K562 (cell line): ENCODE measurements around the gene MMP2. TPM values are rescaled to one million over a fixed set of nuclear protein-coding genes. Genes with fewer than 3 reads are reported as not detected.

Experiments used
- GABPA ChIP-seq: fragments of 200-800 bp; sonication (Bioruptor generic); conservative IDR thresholded peaks from 2 replicates; pipeline ENCODE4 v1.6.1; 2016; ENCODE audit warnings: low read depth, missing genetic modification characterization, missing compliant biosample characterization
- HDAC6 ChIP-seq: IDR thresholded peaks from 2 replicates; pipeline ENCODE4 v1.6.1; 2012; ENCODE audit warnings: low read depth, mild to moderate bottlenecking, control low read depth, inconsistent platforms, low read length, moderate library complexity
- L3MBTL2 ChIP-seq: fragments of 450-650 bp; IDR thresholded peaks from 2 replicates; pipeline ENCODE4 v1.6.1; 2016; ENCODE audit warnings: mild to moderate bottlenecking, moderate library complexity
- SPI1 ChIP-seq: IDR thresholded peaks from 2 replicates; pipeline ENCODE4 v1.6.1; 2011; ENCODE audit warnings: low read depth, low read length, control low read depth, borderline replicate concordance
- polyA plus RNA-seq, 8 experiments: library from polyadenylated mRNA; depleted of rRNA in 4 of 8; stranded (reverse) in 5 of 8; unstranded in 3 of 8; fragments of >200 nt; fragmentation: Nextera tagmentation in 2 of 8; fragmentation: Illumina TruSeq in 1 of 8; extraction: Ambion mirVana in 2 of 8; extraction: Trizol in 1 of 8; gene quantifications; 2 replicates each; pipeline versions ENCODE4 v1.2.1 to v1.2.3, GENCODE V29; 2011 to 2014; ENCODE audit warnings: inconsistent platforms in 1 of 8, missing spikeins in 1 of 8
- total RNA-seq, 7 experiments: library from RNA; depleted of rRNA in 6 of 7; stranded (reverse); fragments of >200 nt in 6 of 7; fragmentation: Illumina TruSeq in 2 of 7; extraction: Trizol in 2 of 7; gene quantifications; 2 replicates each; pipeline versions ENCODE4 v1.2.1 to v1.2.3, GENCODE V29; 2011 to 2021; ENCODE audit warnings: low replicate concordance in 1 of 7
- TF ChIP-seq, protein P1 (sequence below): fragments of 450-650 bp; IDR thresholded peaks from 2 replicates; pipeline ENCODE4 v1.6.1; 2016; ENCODE audit warnings: mild to moderate bottlenecking, moderate library complexity
- TF ChIP-seq, protein P2 (sequence below): fragments of 250-450 bp; sonication (Bioruptor Pico); IDR thresholded peaks from 2 replicates; pipeline ENCODE4 v1.5.0; 2020; ENCODE audit warnings: mild to moderate bottlenecking
- TF ChIP-seq, protein P3 (sequence below): fragments of 200-800 bp; sonication (Bioruptor generic); IDR thresholded peaks from 2 replicates; pipeline ENCODE4 v1.6.1; 2017; ENCODE audit warnings: missing genetic modification characterization, missing compliant biosample characterization
- TF ChIP-seq, protein P4 (sequence below): sonication (generic); IDR thresholded peaks from 2 replicates; pipeline ENCODE4 v1.6.1; 2016
- TF ChIP-seq, protein P5 (sequence below): fragments of 250-450 bp; sonication (Bioruptor Pico); IDR thresholded peaks from 2 replicates; pipeline ENCODE4 v1.8.0; 2021; ENCODE audit warnings: moderate library complexity, mild to moderate bottlenecking, inconsistent platforms

Gene MMP2
- total and polyA plus RNA-seq, 9 of the 15 experiments (the other 6 are each of a cell fraction or from before 2014, with no cell fraction given): 0.05 to 0.53 TPM; not detected in 7

DNA sequence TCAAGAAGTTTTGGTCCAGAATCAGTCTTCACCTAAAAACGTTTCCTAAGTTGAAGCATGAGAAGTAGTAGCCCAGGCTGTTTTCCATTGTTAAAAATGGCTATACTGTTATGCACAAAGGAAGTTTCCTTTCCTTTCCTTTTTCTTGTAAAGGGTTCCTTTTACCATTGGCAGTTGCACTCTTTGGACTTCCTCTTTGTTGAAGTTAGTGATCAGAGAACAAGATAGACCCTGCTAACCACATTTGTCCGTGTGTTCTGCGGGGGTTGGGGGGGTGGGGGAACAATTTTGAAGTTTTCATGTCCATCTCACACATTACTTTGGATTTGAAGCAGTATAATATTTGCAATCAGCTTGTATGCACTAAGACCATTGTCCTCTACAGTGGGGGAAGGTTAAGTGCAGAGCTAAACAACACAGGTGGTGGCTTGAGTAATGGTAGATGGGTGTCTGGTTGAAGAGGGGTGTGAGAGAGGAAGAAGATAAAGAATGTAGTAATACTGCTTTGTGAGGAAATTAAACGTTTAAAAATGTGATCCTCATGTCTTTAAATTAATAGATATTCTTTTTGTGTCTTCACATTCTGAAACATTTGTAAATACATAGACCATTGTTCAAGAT, 31.3 kb downstream of the MMP2 start (continued):
- TF ChIP-seq, protein P1, sequence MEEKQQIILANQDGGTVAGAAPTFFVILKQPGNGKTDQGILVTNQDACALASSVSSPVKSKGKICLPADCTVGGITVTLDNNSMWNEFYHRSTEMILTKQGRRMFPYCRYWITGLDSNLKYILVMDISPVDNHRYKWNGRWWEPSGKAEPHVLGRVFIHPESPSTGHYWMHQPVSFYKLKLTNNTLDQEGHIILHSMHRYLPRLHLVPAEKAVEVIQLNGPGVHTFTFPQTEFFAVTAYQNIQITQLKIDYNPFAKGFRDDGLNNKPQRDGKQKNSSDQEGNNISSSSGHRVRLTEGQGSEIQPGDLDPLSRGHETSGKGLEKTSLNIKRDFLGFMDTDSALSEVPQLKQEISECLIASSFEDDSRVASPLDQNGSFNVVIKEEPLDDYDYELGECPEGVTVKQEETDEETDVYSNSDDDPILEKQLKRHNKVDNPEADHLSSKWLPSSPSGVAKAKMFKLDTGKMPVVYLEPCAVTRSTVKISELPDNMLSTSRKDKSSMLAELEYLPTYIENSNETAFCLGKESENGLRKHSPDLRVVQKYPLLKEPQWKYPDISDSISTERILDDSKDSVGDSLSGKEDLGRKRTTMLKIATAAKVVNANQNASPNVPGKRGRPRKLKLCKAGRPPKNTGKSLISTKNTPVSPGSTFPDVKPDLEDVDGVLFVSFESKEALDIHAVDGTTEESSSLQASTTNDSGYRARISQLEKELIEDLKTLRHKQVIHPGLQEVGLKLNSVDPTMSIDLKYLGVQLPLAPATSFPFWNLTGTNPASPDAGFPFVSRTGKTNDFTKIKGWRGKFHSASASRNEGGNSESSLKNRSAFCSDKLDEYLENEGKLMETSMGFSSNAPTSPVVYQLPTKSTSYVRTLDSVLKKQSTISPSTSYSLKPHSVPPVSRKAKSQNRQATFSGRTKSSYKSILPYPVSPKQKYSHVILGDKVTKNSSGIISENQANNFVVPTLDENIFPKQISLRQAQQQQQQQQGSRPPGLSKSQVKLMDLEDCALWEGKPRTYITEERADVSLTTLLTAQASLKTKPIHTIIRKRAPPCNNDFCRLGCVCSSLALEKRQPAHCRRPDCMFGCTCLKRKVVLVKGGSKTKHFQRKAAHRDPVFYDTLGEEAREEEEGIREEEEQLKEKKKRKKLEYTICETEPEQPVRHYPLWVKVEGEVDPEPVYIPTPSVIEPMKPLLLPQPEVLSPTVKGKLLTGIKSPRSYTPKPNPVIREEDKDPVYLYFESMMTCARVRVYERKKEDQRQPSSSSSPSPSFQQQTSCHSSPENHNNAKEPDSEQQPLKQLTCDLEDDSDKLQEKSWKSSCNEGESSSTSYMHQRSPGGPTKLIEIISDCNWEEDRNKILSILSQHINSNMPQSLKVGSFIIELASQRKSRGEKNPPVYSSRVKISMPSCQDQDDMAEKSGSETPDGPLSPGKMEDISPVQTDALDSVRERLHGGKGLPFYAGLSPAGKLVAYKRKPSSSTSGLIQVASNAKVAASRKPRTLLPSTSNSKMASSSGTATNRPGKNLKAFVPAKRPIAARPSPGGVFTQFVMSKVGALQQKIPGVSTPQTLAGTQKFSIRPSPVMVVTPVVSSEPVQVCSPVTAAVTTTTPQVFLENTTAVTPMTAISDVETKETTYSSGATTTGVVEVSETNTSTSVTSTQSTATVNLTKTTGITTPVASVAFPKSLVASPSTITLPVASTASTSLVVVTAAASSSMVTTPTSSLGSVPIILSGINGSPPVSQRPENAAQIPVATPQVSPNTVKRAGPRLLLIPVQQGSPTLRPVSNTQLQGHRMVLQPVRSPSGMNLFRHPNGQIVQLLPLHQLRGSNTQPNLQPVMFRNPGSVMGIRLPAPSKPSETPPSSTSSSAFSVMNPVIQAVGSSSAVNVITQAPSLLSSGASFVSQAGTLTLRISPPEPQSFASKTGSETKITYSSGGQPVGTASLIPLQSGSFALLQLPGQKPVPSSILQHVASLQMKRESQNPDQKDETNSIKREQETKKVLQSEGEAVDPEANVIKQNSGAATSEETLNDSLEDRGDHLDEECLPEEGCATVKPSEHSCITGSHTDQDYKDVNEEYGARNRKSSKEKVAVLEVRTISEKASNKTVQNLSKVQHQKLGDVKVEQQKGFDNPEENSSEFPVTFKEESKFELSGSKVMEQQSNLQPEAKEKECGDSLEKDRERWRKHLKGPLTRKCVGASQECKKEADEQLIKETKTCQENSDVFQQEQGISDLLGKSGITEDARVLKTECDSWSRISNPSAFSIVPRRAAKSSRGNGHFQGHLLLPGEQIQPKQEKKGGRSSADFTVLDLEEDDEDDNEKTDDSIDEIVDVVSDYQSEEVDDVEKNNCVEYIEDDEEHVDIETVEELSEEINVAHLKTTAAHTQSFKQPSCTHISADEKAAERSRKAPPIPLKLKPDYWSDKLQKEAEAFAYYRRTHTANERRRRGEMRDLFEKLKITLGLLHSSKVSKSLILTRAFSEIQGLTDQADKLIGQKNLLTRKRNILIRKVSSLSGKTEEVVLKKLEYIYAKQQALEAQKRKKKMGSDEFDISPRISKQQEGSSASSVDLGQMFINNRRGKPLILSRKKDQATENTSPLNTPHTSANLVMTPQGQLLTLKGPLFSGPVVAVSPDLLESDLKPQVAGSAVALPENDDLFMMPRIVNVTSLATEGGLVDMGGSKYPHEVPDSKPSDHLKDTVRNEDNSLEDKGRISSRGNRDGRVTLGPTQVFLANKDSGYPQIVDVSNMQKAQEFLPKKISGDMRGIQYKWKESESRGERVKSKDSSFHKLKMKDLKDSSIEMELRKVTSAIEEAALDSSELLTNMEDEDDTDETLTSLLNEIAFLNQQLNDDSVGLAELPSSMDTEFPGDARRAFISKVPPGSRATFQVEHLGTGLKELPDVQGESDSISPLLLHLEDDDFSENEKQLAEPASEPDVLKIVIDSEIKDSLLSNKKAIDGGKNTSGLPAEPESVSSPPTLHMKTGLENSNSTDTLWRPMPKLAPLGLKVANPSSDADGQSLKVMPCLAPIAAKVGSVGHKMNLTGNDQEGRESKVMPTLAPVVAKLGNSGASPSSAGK: peak; percentile 49; the same call in 1 of the 2 replicates
- TF ChIP-seq HDAC6 (no peak), SPI1 (peak; percentile 95), GABPA (tag) (0 out of 2 replicates have a peak, but pooled peaks have one; percentile 23), L3MBTL2 (peak; percentile 81)
- TF ChIP-seq, protein P2, sequence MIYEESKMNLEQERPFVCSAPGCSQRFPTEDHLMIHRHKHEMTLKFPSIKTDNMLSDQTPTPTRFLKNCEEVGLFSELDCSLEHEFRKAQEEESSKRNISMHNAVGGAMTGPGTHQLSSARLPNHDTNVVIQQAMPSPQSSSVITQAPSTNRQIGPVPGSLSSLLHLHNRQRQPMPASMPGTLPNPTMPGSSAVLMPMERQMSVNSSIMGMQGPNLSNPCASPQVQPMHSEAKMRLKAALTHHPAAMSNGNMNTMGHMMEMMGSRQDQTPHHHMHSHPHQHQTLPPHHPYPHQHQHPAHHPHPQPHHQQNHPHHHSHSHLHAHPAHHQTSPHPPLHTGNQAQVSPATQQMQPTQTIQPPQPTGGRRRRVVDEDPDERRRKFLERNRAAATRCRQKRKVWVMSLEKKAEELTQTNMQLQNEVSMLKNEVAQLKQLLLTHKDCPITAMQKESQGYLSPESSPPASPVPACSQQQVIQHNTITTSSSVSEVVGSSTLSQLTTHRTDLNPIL (CRISPR knock-in tag): no peak
- TF ChIP-seq, protein P3, sequence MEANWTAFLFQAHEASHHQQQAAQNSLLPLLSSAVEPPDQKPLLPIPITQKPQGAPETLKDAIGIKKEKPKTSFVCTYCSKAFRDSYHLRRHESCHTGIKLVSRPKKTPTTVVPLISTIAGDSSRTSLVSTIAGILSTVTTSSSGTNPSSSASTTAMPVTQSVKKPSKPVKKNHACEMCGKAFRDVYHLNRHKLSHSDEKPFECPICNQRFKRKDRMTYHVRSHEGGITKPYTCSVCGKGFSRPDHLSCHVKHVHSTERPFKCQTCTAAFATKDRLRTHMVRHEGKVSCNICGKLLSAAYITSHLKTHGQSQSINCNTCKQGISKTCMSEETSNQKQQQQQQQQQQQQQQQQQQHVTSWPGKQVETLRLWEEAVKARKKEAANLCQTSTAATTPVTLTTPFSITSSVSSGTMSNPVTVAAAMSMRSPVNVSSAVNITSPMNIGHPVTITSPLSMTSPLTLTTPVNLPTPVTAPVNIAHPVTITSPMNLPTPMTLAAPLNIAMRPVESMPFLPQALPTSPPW (CRISPR knock-in tag): peak; percentile 59
- TF ChIP-seq, protein P4, sequence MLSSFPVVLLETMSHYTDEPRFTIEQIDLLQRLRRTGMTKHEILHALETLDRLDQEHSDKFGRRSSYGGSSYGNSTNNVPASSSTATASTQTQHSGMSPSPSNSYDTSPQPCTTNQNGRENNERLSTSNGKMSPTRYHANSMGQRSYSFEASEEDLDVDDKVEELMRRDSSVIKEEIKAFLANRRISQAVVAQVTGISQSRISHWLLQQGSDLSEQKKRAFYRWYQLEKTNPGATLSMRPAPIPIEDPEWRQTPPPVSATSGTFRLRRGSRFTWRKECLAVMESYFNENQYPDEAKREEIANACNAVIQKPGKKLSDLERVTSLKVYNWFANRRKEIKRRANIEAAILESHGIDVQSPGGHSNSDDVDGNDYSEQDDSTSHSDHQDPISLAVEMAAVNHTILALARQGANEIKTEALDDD: 0 out of 2 replicates have a peak, but pooled peaks have one; percentile 18
- TF ChIP-seq, protein P5, sequence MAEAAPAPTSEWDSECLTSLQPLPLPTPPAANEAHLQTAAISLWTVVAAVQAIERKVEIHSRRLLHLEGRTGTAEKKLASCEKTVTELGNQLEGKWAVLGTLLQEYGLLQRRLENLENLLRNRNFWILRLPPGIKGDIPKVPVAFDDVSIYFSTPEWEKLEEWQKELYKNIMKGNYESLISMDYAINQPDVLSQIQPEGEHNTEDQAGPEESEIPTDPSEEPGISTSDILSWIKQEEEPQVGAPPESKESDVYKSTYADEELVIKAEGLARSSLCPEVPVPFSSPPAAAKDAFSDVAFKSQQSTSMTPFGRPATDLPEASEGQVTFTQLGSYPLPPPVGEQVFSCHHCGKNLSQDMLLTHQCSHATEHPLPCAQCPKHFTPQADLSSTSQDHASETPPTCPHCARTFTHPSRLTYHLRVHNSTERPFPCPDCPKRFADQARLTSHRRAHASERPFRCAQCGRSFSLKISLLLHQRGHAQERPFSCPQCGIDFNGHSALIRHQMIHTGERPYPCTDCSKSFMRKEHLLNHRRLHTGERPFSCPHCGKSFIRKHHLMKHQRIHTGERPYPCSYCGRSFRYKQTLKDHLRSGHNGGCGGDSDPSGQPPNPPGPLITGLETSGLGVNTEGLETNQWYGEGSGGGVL: no peak
